ENCODE results near the gene DIS3L2.

DNA sequence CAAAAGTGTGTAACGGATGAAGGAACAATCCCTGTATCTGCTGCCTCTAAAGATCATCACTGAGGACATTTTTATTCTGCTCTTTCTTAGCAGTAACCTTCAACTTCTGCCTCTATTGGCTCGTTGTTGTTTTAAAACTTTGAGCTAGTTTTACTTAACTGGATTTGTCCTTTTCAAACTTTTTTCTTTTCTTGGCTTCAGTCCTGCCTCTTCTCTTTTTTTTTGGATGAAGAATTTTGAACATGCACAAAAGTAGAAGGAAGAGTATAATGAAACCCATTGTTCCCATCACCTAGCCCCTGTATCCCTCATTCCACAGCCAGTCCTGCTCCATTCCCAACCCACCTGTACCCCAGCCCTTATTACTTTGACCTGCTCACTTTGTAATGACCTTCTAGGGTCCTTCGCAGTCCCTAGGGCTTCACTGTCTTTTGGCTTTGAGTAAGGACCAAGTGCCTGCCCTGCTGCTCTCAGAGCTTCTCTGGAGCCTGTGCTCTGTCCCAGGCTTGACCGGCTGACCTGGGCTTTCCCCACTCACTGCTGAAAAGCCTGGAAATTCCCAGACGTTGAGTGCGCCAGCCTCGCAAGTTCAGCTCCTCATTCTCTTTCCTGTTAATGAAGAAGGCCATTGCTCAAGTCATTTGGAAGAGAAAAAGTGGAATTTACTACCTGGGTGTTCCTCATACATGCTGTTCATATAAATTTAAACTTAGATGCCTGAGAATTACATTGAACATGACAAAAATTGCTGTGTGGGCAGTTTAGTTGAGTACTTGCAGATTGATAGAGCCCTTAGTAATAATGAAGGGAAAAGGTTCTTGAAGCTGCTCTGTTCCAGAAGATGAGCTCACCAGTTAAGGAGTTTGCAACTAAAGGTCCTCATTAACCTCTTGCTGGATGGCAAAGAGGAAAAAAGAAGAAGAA is 267.7 kb downstream of the DIS3L2 start:
- TF ChIP-seq, protein P1, sequence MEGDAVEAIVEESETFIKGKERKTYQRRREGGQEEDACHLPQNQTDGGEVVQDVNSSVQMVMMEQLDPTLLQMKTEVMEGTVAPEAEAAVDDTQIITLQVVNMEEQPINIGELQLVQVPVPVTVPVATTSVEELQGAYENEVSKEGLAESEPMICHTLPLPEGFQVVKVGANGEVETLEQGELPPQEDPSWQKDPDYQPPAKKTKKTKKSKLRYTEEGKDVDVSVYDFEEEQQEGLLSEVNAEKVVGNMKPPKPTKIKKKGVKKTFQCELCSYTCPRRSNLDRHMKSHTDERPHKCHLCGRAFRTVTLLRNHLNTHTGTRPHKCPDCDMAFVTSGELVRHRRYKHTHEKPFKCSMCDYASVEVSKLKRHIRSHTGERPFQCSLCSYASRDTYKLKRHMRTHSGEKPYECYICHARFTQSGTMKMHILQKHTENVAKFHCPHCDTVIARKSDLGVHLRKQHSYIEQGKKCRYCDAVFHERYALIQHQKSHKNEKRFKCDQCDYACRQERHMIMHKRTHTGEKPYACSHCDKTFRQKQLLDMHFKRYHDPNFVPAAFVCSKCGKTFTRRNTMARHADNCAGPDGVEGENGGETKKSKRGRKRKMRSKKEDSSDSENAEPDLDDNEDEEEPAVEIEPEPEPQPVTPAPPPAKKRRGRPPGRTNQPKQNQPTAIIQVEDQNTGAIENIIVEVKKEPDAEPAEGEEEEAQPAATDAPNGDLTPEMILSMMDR (IDR thresholded peaks at IDR 0.05; ENCODE audit: low read depth, low read length): no peak
- TF ChIP-seq EZH2phosphoT487 (IDR thresholded peaks at IDR 0.05; ENCODE audit: low read depth): no peak

All from OCI-LY3 (cell line).